PC-3 (cell line): Measurements from ENCODE around the gene SPATA32.

Experiments
- EZH2 ChIP-seq: fragments of 300-600 bp; sonication (generic); IDR thresholded peaks from one replicate; pipeline ENCODE4 v1.6.1; 2017; ENCODE audit warnings: antibody characterized with exemption, mild to moderate bottlenecking, low read length; ENCODE audit not compliant: unreplicated experiment
- TF ChIP-seq, protein P1 (sequence below): fragments of 300-600 bp; sonication (generic); conservative IDR thresholded peaks from 2 replicates; pipeline ENCODE4 v1.5.1; 2017; ENCODE audit warnings: antibody characterized with exemption, low read depth, mild to moderate bottlenecking, low read length

DNA sequence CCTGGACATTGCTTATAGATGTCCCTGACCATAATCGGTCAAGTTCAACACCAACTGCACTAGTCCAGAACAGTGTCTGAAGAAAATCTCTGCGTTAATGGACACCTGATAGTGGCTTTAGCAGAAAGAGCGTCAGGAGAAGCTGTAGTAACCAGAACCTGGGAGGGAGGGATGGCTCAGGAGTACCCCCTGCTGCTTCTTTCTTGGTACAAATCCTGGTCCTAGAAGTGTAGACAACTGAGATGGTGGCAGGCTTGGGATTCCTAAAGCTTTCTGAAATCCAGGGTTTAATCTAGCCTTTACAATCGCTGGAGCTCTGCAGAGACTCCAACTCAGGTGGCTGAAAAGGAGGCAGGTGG is 49.5 kb upstream of the SPATA32 start:
- TF ChIP-seq, protein P1, sequence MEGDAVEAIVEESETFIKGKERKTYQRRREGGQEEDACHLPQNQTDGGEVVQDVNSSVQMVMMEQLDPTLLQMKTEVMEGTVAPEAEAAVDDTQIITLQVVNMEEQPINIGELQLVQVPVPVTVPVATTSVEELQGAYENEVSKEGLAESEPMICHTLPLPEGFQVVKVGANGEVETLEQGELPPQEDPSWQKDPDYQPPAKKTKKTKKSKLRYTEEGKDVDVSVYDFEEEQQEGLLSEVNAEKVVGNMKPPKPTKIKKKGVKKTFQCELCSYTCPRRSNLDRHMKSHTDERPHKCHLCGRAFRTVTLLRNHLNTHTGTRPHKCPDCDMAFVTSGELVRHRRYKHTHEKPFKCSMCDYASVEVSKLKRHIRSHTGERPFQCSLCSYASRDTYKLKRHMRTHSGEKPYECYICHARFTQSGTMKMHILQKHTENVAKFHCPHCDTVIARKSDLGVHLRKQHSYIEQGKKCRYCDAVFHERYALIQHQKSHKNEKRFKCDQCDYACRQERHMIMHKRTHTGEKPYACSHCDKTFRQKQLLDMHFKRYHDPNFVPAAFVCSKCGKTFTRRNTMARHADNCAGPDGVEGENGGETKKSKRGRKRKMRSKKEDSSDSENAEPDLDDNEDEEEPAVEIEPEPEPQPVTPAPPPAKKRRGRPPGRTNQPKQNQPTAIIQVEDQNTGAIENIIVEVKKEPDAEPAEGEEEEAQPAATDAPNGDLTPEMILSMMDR = peak; percentile 30; the same call in 1 of the 2 replicates
- no peak for TF ChIP-seq EZH2
